ENCODE results near the gene ANO7. TPM values are rescaled to one million over a fixed set of nuclear protein-coding genes. Genes with fewer than 3 reads are reported as not detected.

Gene ANO7
- total RNA-seq = 0.15 and 0.83 TPM in 2 replicates

GRCh38 chr2:241188361-241189092 is at the start of gene ANO7:
TSS of gene ANO7 (plus strand) at chr2:241188677. CDS start at chr2:241190064, 1,387 bp downstream.

GRCh38 chr2:241148891-241149674 is 39.4 kb upstream of the ANO7 start, which contains the start of gene PASK:
TSS of gene PASK (minus strand) at chr2:241149472. CDS start at chr2:241143032, 6,440 bp downstream.

GRCh38 chr2:241149925-241150659 is 38.4 kb upstream of the ANO7 start, which contains the start of gene PPP1R7:
TSS of gene PPP1R7 (plus strand) at chr2:241150467. CDS start at chr2:241150496, 29 bp downstream.

Other genes starting within 250 kb of the ANO7 start
- 52.9 and 124 TPM in 2 replicates for gene SNED1, start 190.1 kb upstream of the ANO7 start, total RNA-seq
- 32.1 and 43.5 TPM in 2 replicates for gene MTERF4, start 86.4 kb upstream of the ANO7 start, total RNA-seq
- gene PASK, start 39.2 kb upstream of the ANO7 start, total RNA-seq = 0.99 and 3.9 TPM in 2 replicates
- gene PPP1R7, start 38.2 kb upstream of the ANO7 start, total RNA-seq = 78.1 and 84.2 TPM in 2 replicates
- gene HDLBP, start 127.0 kb downstream of the ANO7 start, total RNA-seq = 1,094 and 1,709 TPM in 2 replicates
- 435 and 523 TPM in 2 replicates for gene SEPTIN2, start 127.2 kb downstream of the ANO7 start, total RNA-seq
- 39.0 and 46.6 TPM in 2 replicates for gene FARP2, start 167.6 kb downstream of the ANO7 start, total RNA-seq